ENCODE results near the gene CDH26. TPM values are rescaled to one million over a fixed set of nuclear protein-coding genes. Genes with fewer than 3 reads are reported as not detected.

Gene CDH26
- total and polyA plus RNA-seq, 2 donors (not counting 3 experiments of a cell fraction or from before 2014, with no cell fraction given): 0.01 TPM; not detected in 1

GRCh38 chr20:59940956-59941294, 17.3 kb upstream of the CDH26 start:
- dilution Hi-C loops (cut with MboI; ENCODE audit: extremely low pct_ligation_motif_present, low sequenced_read_pairs) (no loop called here), intact Hi-C loops (cut with micrococcal nuclease) (loop anchor here (10.0 kb wide), 1 partner anchor 926 kb away; the partner anchor contains the start of gene TUBB1)
- Histone ChIP-seq H2AFZ (ENCODE audit: low read depth, low read length) (peak overlapping the region; percentile 98), H3K27ac (ENCODE audit: insufficient read depth, low read depth, low read length) (peak overlapping the region; percentile 90), H3K4me2 (ENCODE audit: insufficient read depth, low read length) (peak overlapping the region; percentile 84), H3K9ac (replicated peaks; ENCODE audit: extremely low read depth, insufficient read depth, low read length) (peak overlapping the region; percentile 91), H3K9me3 (replicated peaks; ENCODE audit: control insufficient read depth, insufficient read depth, low read length) (no peaks in the 10 kb centered on the region), H3K9me1 (replicated peaks; ENCODE audit: control insufficient read depth, extremely low read depth, insufficient read depth, low read length) (no peaks in the 10 kb centered on the region), H4K20me1 (replicated peaks; ENCODE audit: control insufficient read depth, extremely low read depth, insufficient read depth, low read length) (no peaks in the 10 kb centered on the region), H3K79me2 (ENCODE audit: control insufficient read depth, insufficient read depth, low read length) (peaks cover 6% of the 10 kb centered on the region), H3K27me3 (ENCODE audit: control insufficient read depth in 2 of 2, insufficient read depth in 2 of 2, low read length in 2 of 2) (no peaks in the 10 kb centered on the region), H3K4me1 (ENCODE audit: control insufficient read depth, extremely low read depth, insufficient read depth, low read length) (peaks cover 13% of the 10 kb centered on the region), H3K4me3 (replicated peaks in 1 of 3; ENCODE audit: insufficient read depth in 1 of 3, low read depth in 1 of 3, low read length in 3 of 3) (peak overlapping the region; percentile 60 to 87 (median 85)), H3K36me3 (ENCODE audit: control insufficient read depth in 2 of 2, extremely low read depth in 1 of 2, insufficient read depth in 2 of 2, low read length in 2 of 2) (peaks cover 5 to 8% of the 10 kb centered on the region in 2 experiments)
- DNase-seq (ENCODE audit: low read depth, low spot score) (no peak), FAIRE-seq (no peak)
- CTCF ChIA-PET: interaction anchor here (1.0 to 2.0 kb wide), 3 partner anchors 11 to 15 kb away, joined by 3 to 7 read pairs (median 4); no protein-coding TSS in a partner anchor
- TSS peak; percentile 39 for BruUV-seq (replicated peaks)
- TF ChIP-seq FOS (IDR thresholded peaks at IDR 0.05; ENCODE audit: borderline replicate concordance, insufficient read depth, low read length): no peak
- POLR2A ChIA-PET: no interaction called here

GRCh38 chr20:59942245-59942644, 16.0 kb upstream of the CDH26 start:
- BruUV-seq (replicated peaks): no TSS peak
- Histone ChIP-seq H3K27ac (ENCODE audit: insufficient read depth, low read depth, low read length) (no peak overlapping the region), H3K9ac (replicated peaks; ENCODE audit: extremely low read depth, insufficient read depth, low read length) (no peak overlapping the region), H3K79me2 (ENCODE audit: control insufficient read depth, insufficient read depth, low read length) (peaks cover 6% of the 10 kb centered on the region), H3K9me3 (replicated peaks; ENCODE audit: control insufficient read depth, insufficient read depth, low read length) (no peaks in the 10 kb centered on the region), H4K20me1 (replicated peaks; ENCODE audit: control insufficient read depth, extremely low read depth, insufficient read depth, low read length) (no peaks in the 10 kb centered on the region), H3K4me3 (replicated peaks in 1 of 3; ENCODE audit: insufficient read depth in 1 of 3, low read depth in 1 of 3, low read length in 3 of 3) (no peak overlapping the region), H3K9me1 (replicated peaks; ENCODE audit: control insufficient read depth, extremely low read depth, insufficient read depth, low read length) (no peaks in the 10 kb centered on the region), H3K36me3 (ENCODE audit: control insufficient read depth in 2 of 2, extremely low read depth in 1 of 2, insufficient read depth in 2 of 2, low read length in 2 of 2) (peaks cover 5 to 8% of the 10 kb centered on the region in 2 experiments), H3K27me3 (ENCODE audit: control insufficient read depth in 2 of 2, insufficient read depth in 2 of 2, low read length in 2 of 2) (no peaks in the 10 kb centered on the region), H3K4me1 (ENCODE audit: control insufficient read depth, extremely low read depth, insufficient read depth, low read length) (peaks cover 13% of the 10 kb centered on the region), H3K4me2 (ENCODE audit: insufficient read depth, low read length) (no peak overlapping the region), H2AFZ (ENCODE audit: low read depth, low read length) (no peak overlapping the region)
- FAIRE-seq (no peak), DNase-seq (ENCODE audit: low read depth, low spot score) (no peak)
- intact Hi-C loops (cut with micrococcal nuclease) (loop anchor here (10.0 kb wide), 1 partner anchor 927 kb away; the partner anchor contains the start of gene TUBB1), dilution Hi-C loops (cut with MboI; ENCODE audit: extremely low pct_ligation_motif_present, low sequenced_read_pairs) (no loop called here)
- TF ChIP-seq POLR2A (IDR thresholded peaks at IDR 0.05; ENCODE audit: low read depth, low read length) (no peak), FOS (IDR thresholded peaks at IDR 0.05; ENCODE audit: borderline replicate concordance, insufficient read depth, low read length) (no peak), GATA2 (IDR thresholded peaks at IDR 0.05; ENCODE audit: insufficient read depth, insufficient read length, low read depth, low read length) (no peak), EZH2 (IDR thresholded peaks at IDR 0.05; ENCODE audit: borderline replicate concordance, low read depth, low read length, severe bottlenecking) (no peak), MAX (IDR thresholded peaks at IDR 0.05; ENCODE audit: insufficient read depth, insufficient read length) (no peak), POLR2AphosphoS5 (IDR thresholded peaks at IDR 0.05; ENCODE audit: insufficient read depth, low read depth, low read length) (no peak), JUN (IDR thresholded peaks at IDR 0.05; ENCODE audit: borderline replicate concordance, insufficient read depth, insufficient read length, low read depth) (no peak), CTCF (IDR thresholded peaks at IDR 0.05; ENCODE audit: extremely low read depth in 1 of 2, insufficient read depth in 1 of 2, low read depth in 1 of 2, low read length in 2 of 2) (no peak), MYC (IDR thresholded peaks at IDR 0.05; ENCODE audit: low read depth, low read length) (no peak)
- ChIA-PET POLR2A (no interaction called here), CTCF (no interaction called here)

Measured in endothelial cell of umbilical vein (primary cell).